Measurements from ENCODE around the gene OTUD3. TPM values are rescaled to one million over a fixed set of nuclear protein-coding genes. Genes with fewer than 3 reads are reported as not detected.
"Not testable (repeated sequence)": the region's sequence is repeated elsewhere in the genome, so short reads cannot be mapped to it uniquely, and the experiment has no call there.

Gene OTUD3
- total and polyA plus RNA-seq, 2 experiments from 2014 or later: 3.0 to 9.3 TPM

- Histone ChIP-seq H3K27me3 (no peaks in the 10 kb centered on the region), H3K4me1 (ENCODE audit: insufficient read depth) (peaks cover 25% of the 10 kb centered on the region), H3K9me2 (replicated peaks; ENCODE audit: insufficient read depth) (no peaks in the 10 kb centered on the region), H3K36me3 (replicated peaks; ENCODE audit: insufficient read depth, low read depth) (no peaks in the 10 kb centered on the region), H3K4me2 (peak overlapping the region; percentile 10), H3K27ac (peak overlapping the region; percentile 93), H3K9me3 (ENCODE audit: low read depth) (no peaks in the 10 kb centered on the region), H2AFZ (no peak overlapping the region), H4K20me1 (ENCODE audit: insufficient read depth, poor library complexity, severe bottlenecking) (no peaks in the 10 kb centered on the region), H3K79me2 (no peaks in the 10 kb centered on the region), H3K4me3 (no peak overlapping the region)
- TF ChIP-seq CTCF (IDR thresholded peaks at IDR 0.05; ENCODE audit: poor library complexity) (no peak), EZH2 (IDR thresholded peaks at IDR 0.05; ENCODE audit: borderline replicate concordance) (no peak), EZH2phosphoT487 (IDR thresholded peaks at IDR 0.05; ENCODE audit: low read depth, severe bottlenecking, unreplicated experiment) (no peak)
- DNase-seq (ENCODE audit: low spot score): no peak
- 52% methylated on average over 7 of the region's 7 CpGs for WGBS (ENCODE audit: low lambda C conversion rate, missing lambda C conversion rate)
These were observed 43.3 kb downstream of the OTUD3 start for GRCh38 chr1:19925342-19926070.

DNA sequence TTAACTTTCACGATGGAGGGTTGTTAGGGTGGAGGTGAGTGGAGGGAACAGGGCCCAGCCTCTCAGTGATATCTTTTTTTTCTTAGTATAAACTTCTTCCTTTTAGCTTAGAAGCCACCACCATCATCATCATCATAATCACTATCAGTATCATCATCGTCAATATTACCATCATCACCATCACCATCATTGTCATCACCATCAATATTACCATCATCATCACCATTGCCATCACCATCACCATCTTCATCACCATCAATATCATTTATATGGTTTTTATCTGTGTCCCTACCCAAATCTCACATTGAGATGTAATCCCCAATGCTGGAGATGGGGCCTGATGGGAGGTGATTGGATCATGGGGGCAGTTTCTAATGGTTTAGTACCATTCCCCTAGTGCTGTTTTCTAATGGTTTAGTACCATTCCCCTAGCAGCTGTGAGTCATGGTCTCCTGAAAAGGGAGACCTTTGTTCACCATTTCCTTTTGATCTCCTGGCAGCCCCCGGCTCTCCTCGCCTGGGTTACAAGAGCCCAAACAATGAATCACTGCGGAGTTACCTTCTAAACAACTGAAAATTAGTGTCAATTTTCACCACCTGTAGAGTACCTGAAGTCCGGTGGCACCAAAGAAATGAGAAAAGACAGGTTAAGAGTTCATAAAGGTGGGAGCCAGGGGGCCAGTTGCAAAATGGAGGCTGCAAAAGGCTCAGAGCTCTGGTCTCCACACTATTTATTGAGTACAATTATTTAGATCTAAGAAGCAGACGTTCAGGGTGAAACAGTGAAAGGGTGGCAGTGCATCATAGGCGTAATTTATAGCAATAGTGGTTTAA, 44.3 kb downstream of the OTUD3 start:
- Histone ChIP-seq H3K9me3 (ENCODE audit: low read depth) (no peaks in the 10 kb centered on the region), H3K4me3 (no peak overlapping the region), H4K20me1 (ENCODE audit: insufficient read depth, poor library complexity, severe bottlenecking) (no peaks in the 10 kb centered on the region), H2AFZ (no peak overlapping the region), H3K9me2 (replicated peaks; ENCODE audit: insufficient read depth) (no peaks in the 10 kb centered on the region), H3K27ac (peak overlapping the region; percentile 93), H3K79me2 (no peaks in the 10 kb centered on the region), H3K36me3 (replicated peaks; ENCODE audit: insufficient read depth, low read depth) (no peaks in the 10 kb centered on the region), H3K4me2 (peak overlapping the region; percentile 57), H3K4me1 (ENCODE audit: insufficient read depth) (peaks cover 25% of the 10 kb centered on the region), H3K27me3 (no peaks in the 10 kb centered on the region)
- 43% methylated on average over 8 of the region's 8 CpGs for WGBS (ENCODE audit: low lambda C conversion rate, missing lambda C conversion rate)
- peak; percentile 52 for DNase-seq (ENCODE audit: low spot score)
- no peak for TF ChIP-seq EZH2 (IDR thresholded peaks at IDR 0.05; ENCODE audit: borderline replicate concordance)
- TF ChIP-seq EZH2phosphoT487 (IDR thresholded peaks at IDR 0.05; ENCODE audit: low read depth, severe bottlenecking, unreplicated experiment): no peak
- no peak for TF ChIP-seq CTCF (IDR thresholded peaks at IDR 0.05; ENCODE audit: poor library complexity)

GRCh38 chr1:19927130-19927421, 44.9 kb downstream of the OTUD3 start:
- Histone ChIP-seq H3K4me1 (ENCODE audit: insufficient read depth) (peaks cover 25% of the 10 kb centered on the region), H3K4me2 (peak overlapping the region; percentile 57), H3K27ac (peak overlapping the region; percentile 93)
- H2AFZ ChIP-seq; H3K36me3 ChIP-seq (replicated peaks; ENCODE audit: insufficient read depth, low read depth); H3K9me3 ChIP-seq (ENCODE audit: low read depth); H3K4me3 ChIP-seq; H3K27me3 ChIP-seq; H3K9me2 ChIP-seq (replicated peaks; ENCODE audit: insufficient read depth); H3K79me2 ChIP-seq; H4K20me1 ChIP-seq (ENCODE audit: insufficient read depth, poor library complexity, severe bottlenecking); DNase-seq (ENCODE audit: low spot score): not testable (repeated sequence)
- WGBS (ENCODE audit: low lambda C conversion rate, missing lambda C conversion rate): 16% methylated on average over 3 of the region's 3 CpGs

DNA sequence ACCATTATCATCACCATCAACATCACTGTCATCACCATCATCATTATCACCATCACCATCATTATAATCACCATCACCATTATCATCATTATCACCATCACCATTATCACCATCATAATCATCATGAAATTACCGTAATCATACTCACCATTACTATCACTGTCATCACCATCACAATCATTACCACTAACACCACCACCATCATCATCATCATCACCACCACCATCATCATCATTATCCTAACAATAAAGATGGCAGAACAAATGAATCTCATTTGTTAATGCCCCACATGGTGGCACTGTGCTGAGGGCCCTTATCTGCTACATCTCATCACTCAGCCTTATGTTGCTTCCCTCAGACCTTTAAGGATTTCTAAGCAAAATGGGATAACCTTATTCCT, 50.7 kb downstream of the OTUD3 start:
- H3K27me3 ChIP-seq: no peaks in the 10 kb centered on the region
- H3K9me3 ChIP-seq (ENCODE audit: low read depth): no peaks in the 10 kb centered on the region
- no peaks in the 10 kb centered on the region for H3K9me2 ChIP-seq (replicated peaks; ENCODE audit: insufficient read depth)
- H3K4me1 ChIP-seq (ENCODE audit: insufficient read depth): peaks cover under 1% of the 10 kb centered on the region
- H3K4me2 ChIP-seq: no peak overlapping the region
- H3K36me3 ChIP-seq (replicated peaks; ENCODE audit: insufficient read depth, low read depth): no peaks in the 10 kb centered on the region
- no peak overlapping the region for H2AFZ ChIP-seq
- no peaks in the 10 kb centered on the region for H3K79me2 ChIP-seq
- TF ChIP-seq EZH2 (IDR thresholded peaks at IDR 0.05; ENCODE audit: borderline replicate concordance) (no peak), CTCF (IDR thresholded peaks at IDR 0.05; ENCODE audit: poor library complexity) (no peak), EZH2phosphoT487 (IDR thresholded peaks at IDR 0.05; ENCODE audit: low read depth, severe bottlenecking, unreplicated experiment) (no peak)
- no peaks in the 10 kb centered on the region for H4K20me1 ChIP-seq (ENCODE audit: insufficient read depth, poor library complexity, severe bottlenecking)
- DNase-seq (ENCODE audit: low spot score): no peak
- H3K27ac ChIP-seq: no peak overlapping the region
- no peak overlapping the region for H3K4me3 ChIP-seq
- whole genome bisulfite sequencing (ENCODE audit: low lambda C conversion rate, missing lambda C conversion rate): 0% methylated on average over 1 of the region's 1 CpG

All from hepatocyte (in vitro differentiated cells).